ENCODE data around the gene MAML2.
"Not testable (repeated sequence)": the region's sequence is repeated elsewhere in the genome, so short reads cannot be mapped to it uniquely, and the experiment has no call there.

MAML2 gene

GRCh38 chr11:96189351-96189750 is 153.6 kb downstream of the MAML2 start:
- no peak for TF ChIP-seq CTCF (conservative IDR thresholded peaks at IDR 0.05; ENCODE audit: low read depth, low read length)
- no peak overlapping the region for H3K4me3 ChIP-seq (ENCODE audit: low read length)
- no peak for DNase-seq (ENCODE audit: low read depth)

- no peak for DNase-seq (ENCODE audit: low read depth)
- H3K4me3 ChIP-seq (ENCODE audit: low read length), result no peak overlapping the region
- no peak for TF ChIP-seq CTCF (conservative IDR thresholded peaks at IDR 0.05; ENCODE audit: low read depth, low read length)
These were observed 154.6 kb downstream of the MAML2 start for GRCh38 chr11:96188243-96189006.

- TF ChIP-seq CTCF (conservative IDR thresholded peaks at IDR 0.05; ENCODE audit: low read depth, low read length), result no peak
- peak; percentile 53 for DNase-seq (ENCODE audit: low read depth)
- H3K4me3 ChIP-seq (ENCODE audit: low read length), result no peak overlapping the region
These were observed 155.2 kb downstream of the MAML2 start for GRCh38 chr11:96187822-96188221.

- DNase-seq (ENCODE audit: low read depth), result no peak
- TF ChIP-seq CTCF (conservative IDR thresholded peaks at IDR 0.05; ENCODE audit: low read depth, low read length), result no peak
- no peak overlapping the region for H3K4me3 ChIP-seq (ENCODE audit: low read length)
These were observed 156.2 kb downstream of the MAML2 start for GRCh38 chr11:96186806-96187205.

GRCh38 chr11:96185220-96185768 is 157.7 kb downstream of the MAML2 start:
- DNase-seq (ENCODE audit: low read depth), result no peak
- H3K4me3 ChIP-seq (ENCODE audit: low read length), result no peak overlapping the region
- no peak for TF ChIP-seq CTCF (conservative IDR thresholded peaks at IDR 0.05; ENCODE audit: low read depth, low read length)

GRCh38 chr11:96180937-96181336 is 162.1 kb downstream of the MAML2 start:
- DNase-seq (ENCODE audit: low read depth); H3K4me3 ChIP-seq (ENCODE audit: low read length): not testable (repeated sequence)

- no peak for TF ChIP-seq CTCF (conservative IDR thresholded peaks at IDR 0.05; ENCODE audit: low read depth, low read length)
- no peak for DNase-seq (ENCODE audit: low read depth)
- H3K4me3 ChIP-seq (ENCODE audit: low read length), result no peak overlapping the region
These were observed 162.7 kb downstream of the MAML2 start for GRCh38 chr11:96180341-96180740.
